Panc1 (cell line): ENCODE results near the gene SMPD1. TPM values are rescaled to one million over a fixed set of nuclear protein-coding genes. Genes with fewer than 3 reads are reported as not detected.
A peak's percentile ranks its signal among the peaks of the same experiment; 100 is the strongest.

Source experiments
- ATAC-seq: fragments of 200-7000 bp; cut with Tn5 transposase; 2 replicates; pipeline ENCODE4 v1.9.1; 2020; ENCODE audit warnings: mild to moderate bottlenecking, moderate library complexity
- BruUV-seq: library from RNA; stranded (reverse); fragments of 400-500 nt; replicated peaks from 2 replicates; lab custom pipeline; 2021; lab: Mats Ljungman, UMichigan
- CTCF ChIA-PET: fragments of 300-600 bp; sonication (Branson Sonifier 250); formaldehyde crosslinking; loops from one replicate; lab custom pipeline; 2022; ENCODE audit warnings: antibody characterized with exemption; lab: Charles Lee
- POLR2A ChIA-PET: fragments of 300-600 bp; sonication (Branson Sonifier 250); formaldehyde crosslinking; loops from one replicate; lab custom pipeline; 2022; ENCODE audit warnings: antibody characterized with exemption; lab: Charles Lee
- DNase-seq: peaks from one replicate; pipeline ENCODE4 v3.0.0-alpha.2; 2010; ENCODE audit warnings: low read depth, low spot score
- H3K27ac ChIP-seq: 2 replicates; pipeline ENCODE4 v1.5.1; 2011; ENCODE audit warnings: mild to moderate bottlenecking, low read length, inconsistent platforms
- H3K27me3 ChIP-seq: fragments of 200-500 bp; sonication (Bioruptor generic); 2 replicates; pipeline ENCODE4 v1.6.0; 2014; ENCODE audit warnings: low read length, inconsistent platforms; ENCODE audit not compliant: control insufficient read depth, insufficient read depth
- H3K36me3 ChIP-seq: fragments of 200-500 bp; sonication (Bioruptor generic); 2 replicates; pipeline ENCODE4 v1.5.1; 2014; ENCODE audit warnings: inconsistent platforms, mild to moderate bottlenecking, low read length, moderate library complexity; ENCODE audit not compliant: control insufficient read depth, insufficient read depth
- H3K4me1 ChIP-seq: 2 replicates; pipeline ENCODE4 v1.5.1; 2011; ENCODE audit warnings: inconsistent platforms, mild to moderate bottlenecking, low read length, moderate library complexity; ENCODE audit not compliant: control insufficient read depth, insufficient read depth
- H3K4me3 ChIP-seq, 2 experiments: 2 replicates each; pipeline ENCODE4 v1.5.1; 2011 to 2012; ENCODE audit warnings: low read depth in 2 of 2, low read length in 2 of 2, mild to moderate bottlenecking in 2 of 2, inconsistent platforms in 1 of 2, moderate library complexity in 1 of 2
- H3K9me3 ChIP-seq: fragments of 200-500 bp; sonication (Bioruptor generic); 2 replicates; pipeline ENCODE4 v1.5.1; 2014; ENCODE audit warnings: low read depth, mild to moderate bottlenecking, inconsistent platforms, low read length, moderate library complexity; ENCODE audit not compliant: control insufficient read depth, insufficient read depth
- POLR2AphosphoS5 ChIP-seq: IDR thresholded peaks from 2 replicates; pipeline ENCODE4 v1.6.1; 2012; ENCODE audit warnings: mild to moderate bottlenecking, low read depth, low read length, moderate library complexity
- SIN3A ChIP-seq: IDR thresholded peaks from 2 replicates; pipeline ENCODE4 v1.6.1; 2012; ENCODE audit warnings: low read depth, mild to moderate bottlenecking, low read length, moderate library complexity, borderline replicate concordance; ENCODE audit not compliant: insufficient read depth
- TCF7L2 ChIP-seq: IDR thresholded peaks from 2 replicates; pipeline ENCODE4 v1.6.1; 2011; ENCODE audit warnings: mild to moderate bottlenecking, low read depth, low read length, inconsistent platforms
- in situ Hi-C: cut with HindIII; loops from 2 replicates; pipeline ENCODE4 v1.10.0; 2016; ENCODE audit warnings: low sequenced_read_pairs, low pct_unique_long_range_greater_than_20kb
- intact Hi-C: fragments of 100-400 bp; cut with micrococcal nuclease; formaldehyde crosslinking; loops from one replicate; pipeline ENCODE4 v1.10.0; 2022; ENCODE audit not compliant: unreplicated experiment
- total RNA-seq: library from RNA; stranded (reverse); gene quantifications from one replicate; pipeline ENCODE4 v1.2.1, GENCODE V29; 2021; ENCODE audit not compliant: unreplicated experiment
- TF ChIP-seq, protein P1 (sequence below): fragments of 450-650 bp; IDR thresholded peaks from 2 replicates; pipeline ENCODE4 v1.5.1; 2017; ENCODE audit warnings: mild to moderate bottlenecking
- TF ChIP-seq, protein P2 (sequence below), 2 experiments: IDR thresholded peaks; 2 replicates each; pipeline ENCODE4 v1.6.1; 2011 to 2012; ENCODE audit warnings: low read depth in 2 of 2, control low read depth in 1 of 2, low read length in 1 of 2, mild to moderate bottlenecking in 1 of 2, moderate library complexity in 1 of 2; ENCODE audit not compliant: insufficient read depth in 1 of 2

The SMPD1 gene
- total RNA-seq, 1 experiment from 2014 or later, result 20.0 TPM

- Histone ChIP-seq H3K36me3 (no peaks in the 10 kb centered on the region), H3K27ac (no peak overlapping the region), H3K4me1 (no peaks in the 10 kb centered on the region), H3K4me3 (no peak overlapping the region), H3K9me3 (no peaks in the 10 kb centered on the region), H3K27me3 (peaks cover 4% of the 10 kb centered on the region; the same call in 1 of the 2 replicates)
- ChIA-PET POLR2A (no interaction called here), CTCF (no interaction called here)
- BruUV-seq, result no TSS peak
- intact Hi-C loops, result no loop called here
- ATAC-seq (peak; percentile 73; the same call in 1 of the 2 replicates), DNase-seq (no peak)
- TF ChIP-seq POLR2AphosphoS5 (no peak), TCF7L2 (no peak), SIN3A (no peak)
- TF ChIP-seq, protein P1, sequence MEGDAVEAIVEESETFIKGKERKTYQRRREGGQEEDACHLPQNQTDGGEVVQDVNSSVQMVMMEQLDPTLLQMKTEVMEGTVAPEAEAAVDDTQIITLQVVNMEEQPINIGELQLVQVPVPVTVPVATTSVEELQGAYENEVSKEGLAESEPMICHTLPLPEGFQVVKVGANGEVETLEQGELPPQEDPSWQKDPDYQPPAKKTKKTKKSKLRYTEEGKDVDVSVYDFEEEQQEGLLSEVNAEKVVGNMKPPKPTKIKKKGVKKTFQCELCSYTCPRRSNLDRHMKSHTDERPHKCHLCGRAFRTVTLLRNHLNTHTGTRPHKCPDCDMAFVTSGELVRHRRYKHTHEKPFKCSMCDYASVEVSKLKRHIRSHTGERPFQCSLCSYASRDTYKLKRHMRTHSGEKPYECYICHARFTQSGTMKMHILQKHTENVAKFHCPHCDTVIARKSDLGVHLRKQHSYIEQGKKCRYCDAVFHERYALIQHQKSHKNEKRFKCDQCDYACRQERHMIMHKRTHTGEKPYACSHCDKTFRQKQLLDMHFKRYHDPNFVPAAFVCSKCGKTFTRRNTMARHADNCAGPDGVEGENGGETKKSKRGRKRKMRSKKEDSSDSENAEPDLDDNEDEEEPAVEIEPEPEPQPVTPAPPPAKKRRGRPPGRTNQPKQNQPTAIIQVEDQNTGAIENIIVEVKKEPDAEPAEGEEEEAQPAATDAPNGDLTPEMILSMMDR, result no peak
- TF ChIP-seq, protein P2, sequence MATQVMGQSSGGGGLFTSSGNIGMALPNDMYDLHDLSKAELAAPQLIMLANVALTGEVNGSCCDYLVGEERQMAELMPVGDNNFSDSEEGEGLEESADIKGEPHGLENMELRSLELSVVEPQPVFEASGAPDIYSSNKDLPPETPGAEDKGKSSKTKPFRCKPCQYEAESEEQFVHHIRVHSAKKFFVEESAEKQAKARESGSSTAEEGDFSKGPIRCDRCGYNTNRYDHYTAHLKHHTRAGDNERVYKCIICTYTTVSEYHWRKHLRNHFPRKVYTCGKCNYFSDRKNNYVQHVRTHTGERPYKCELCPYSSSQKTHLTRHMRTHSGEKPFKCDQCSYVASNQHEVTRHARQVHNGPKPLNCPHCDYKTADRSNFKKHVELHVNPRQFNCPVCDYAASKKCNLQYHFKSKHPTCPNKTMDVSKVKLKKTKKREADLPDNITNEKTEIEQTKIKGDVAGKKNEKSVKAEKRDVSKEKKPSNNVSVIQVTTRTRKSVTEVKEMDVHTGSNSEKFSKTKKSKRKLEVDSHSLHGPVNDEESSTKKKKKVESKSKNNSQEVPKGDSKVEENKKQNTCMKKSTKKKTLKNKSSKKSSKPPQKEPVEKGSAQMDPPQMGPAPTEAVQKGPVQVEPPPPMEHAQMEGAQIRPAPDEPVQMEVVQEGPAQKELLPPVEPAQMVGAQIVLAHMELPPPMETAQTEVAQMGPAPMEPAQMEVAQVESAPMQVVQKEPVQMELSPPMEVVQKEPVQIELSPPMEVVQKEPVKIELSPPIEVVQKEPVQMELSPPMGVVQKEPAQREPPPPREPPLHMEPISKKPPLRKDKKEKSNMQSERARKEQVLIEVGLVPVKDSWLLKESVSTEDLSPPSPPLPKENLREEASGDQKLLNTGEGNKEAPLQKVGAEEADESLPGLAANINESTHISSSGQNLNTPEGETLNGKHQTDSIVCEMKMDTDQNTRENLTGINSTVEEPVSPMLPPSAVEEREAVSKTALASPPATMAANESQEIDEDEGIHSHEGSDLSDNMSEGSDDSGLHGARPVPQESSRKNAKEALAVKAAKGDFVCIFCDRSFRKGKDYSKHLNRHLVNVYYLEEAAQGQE (IDR thresholded peaks at IDR 0.05; ENCODE audit: insufficient read depth in 1 of 2, low read depth in 2 of 2, low read length in 1 of 2), result no peak
- in situ Hi-C loops, result no loop called here
These were observed 41.6 kb downstream of the SMPD1 start for GRCh38 chr11:6431861-6432260.

DNA sequence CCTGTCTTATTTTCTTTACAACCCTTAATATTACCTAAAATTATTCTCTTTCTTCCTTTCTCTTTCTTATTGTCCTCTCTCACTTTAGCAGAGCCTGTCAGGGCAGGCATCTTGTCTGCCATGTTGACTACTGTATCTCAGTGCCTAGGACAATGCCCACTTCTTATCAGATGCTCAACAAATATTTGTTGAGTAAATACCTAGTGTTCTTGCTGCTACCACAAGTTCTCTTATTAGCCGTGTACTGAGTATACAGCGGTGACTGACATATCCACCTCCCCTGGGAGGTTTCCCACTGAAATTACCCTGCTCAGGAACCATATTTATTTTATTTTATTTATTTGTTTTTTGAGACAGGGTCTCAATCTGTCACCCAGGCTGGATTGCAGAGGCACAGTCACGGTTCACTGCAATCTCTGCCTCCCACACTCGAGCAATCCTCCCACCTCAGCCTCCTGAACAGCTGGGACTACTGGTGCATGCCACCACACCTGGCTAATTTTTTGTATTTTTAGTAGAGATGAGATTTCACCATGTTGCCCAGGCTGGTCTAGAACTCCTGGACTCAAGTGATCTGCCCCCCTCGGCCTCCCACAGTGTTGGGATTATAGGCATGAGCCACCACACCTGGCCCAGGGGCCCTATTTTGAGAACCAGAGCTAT, 43.9 kb downstream of the SMPD1 start:
- H3K4me1 ChIP-seq, result no peaks in the 10 kb centered on the region
- ChIA-PET CTCF (no interaction called here), POLR2A (no interaction called here)
- ATAC-seq (no peak), DNase-seq (no peak)
- no peaks in the 10 kb centered on the region for H3K9me3 ChIP-seq
- intact Hi-C loops (no loop called here), in situ Hi-C loops (no loop called here)
- no peaks in the 10 kb centered on the region for H3K36me3 ChIP-seq
- TF ChIP-seq, protein P1, result no peak
- TF ChIP-seq SIN3A (no peak), POLR2AphosphoS5 (no peak), TCF7L2 (no peak)
- TF ChIP-seq, protein P2 (IDR thresholded peaks at IDR 0.05; ENCODE audit: insufficient read depth in 1 of 2, low read depth in 2 of 2, low read length in 1 of 2), result no peak
- H3K27me3 ChIP-seq, result no peaks in the 10 kb centered on the region
- H3K27ac ChIP-seq, result no peak overlapping the region
- no TSS peak for BruUV-seq
- no peak overlapping the region for H3K4me3 ChIP-seq
